VCaP (cell line): ENCODE data around the gene SLC4A4.

Experiments used
- H3K27ac ChIP-seq: fragments of 450-650 bp; 2 replicates; pipeline ENCODE4 v1.5.1; 2017
- CTCF ChIP-seq: fragments of 450-650 bp; conservative IDR thresholded peaks from 2 replicates; pipeline ENCODE4 v1.5.1; 2017; ENCODE audit warnings: mild to moderate bottlenecking, moderate library complexity

Gene SLC4A4

DNA sequence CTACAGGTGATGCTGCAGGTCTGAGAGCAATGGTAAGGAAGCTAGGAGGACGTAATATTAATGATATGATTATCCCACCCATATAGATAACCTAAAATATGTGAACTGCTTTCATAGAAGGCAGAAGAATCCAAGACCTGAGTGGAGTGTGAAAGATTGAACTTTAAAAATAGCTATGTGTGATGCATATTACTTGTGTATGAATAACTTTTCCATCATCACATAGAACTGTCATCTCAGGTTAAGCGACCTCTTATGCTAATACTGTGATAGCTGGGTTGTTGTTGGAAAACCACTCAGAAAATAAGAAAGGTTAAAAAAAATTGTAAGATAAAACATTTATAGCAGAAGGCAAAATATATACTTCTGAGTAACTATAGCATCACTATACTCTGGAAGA, 90.3 kb downstream of the SLC4A4 start:
- no peak for TF ChIP-seq CTCF
- no peak overlapping the region for H3K27ac ChIP-seq

DNA sequence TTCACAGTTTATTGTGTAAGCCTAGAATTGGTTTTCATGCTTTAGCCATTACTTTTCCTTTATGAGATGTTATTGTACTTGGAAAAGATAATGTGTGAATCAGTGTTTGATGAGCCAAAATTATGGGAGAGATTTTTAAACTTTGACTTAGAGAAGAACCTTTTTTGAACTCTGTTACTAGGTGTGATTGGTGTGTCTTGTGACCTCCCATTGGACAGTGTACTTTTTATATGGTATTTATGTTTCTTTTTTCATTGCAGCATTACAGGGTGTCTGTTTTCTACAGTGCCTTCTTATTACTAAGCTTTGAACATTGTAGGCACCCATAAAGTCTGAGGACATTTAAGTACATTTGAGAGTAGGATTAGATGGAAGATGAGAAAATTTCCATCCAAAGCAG, 91.1 kb downstream of the SLC4A4 start:
- no peak for TF ChIP-seq CTCF
- no peak overlapping the region for H3K27ac ChIP-seq

DNA sequence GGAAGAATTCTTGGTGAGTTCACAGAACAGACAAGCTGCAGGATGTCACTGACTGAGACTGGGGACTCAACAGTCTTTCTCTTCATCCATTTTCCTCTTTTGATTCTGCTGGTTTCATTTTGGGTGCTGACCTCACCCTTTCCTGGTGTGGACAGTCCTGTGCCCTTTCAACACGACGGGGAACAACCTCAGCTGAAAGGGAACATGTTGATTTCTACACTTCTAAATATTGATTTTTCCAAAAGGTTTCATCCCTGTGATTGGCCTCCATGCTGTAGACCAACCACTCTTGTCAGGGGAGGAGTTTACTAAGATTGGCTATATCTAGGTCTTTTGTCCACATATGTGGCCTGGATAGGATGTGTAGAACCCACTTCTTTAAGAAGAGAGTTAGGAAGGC, 91.8 kb downstream of the SLC4A4 start:
- no peak overlapping the region for H3K27ac ChIP-seq
- TF ChIP-seq CTCF, result no peak

GRCh38 chr4:71440612-71441011, 101.8 kb downstream of the SLC4A4 start:
- TF ChIP-seq CTCF, result no peak

GRCh38 chr4:71441186-71442169, 102.7 kb downstream of the SLC4A4 start:
- no peak overlapping the region for H3K27ac ChIP-seq
- no peak for TF ChIP-seq CTCF

More at GRCh38 chr4:71440612-71441011, 101.8 kb downstream of the SLC4A4 start:
- H3K27ac ChIP-seq, result no peak overlapping the region

DNA sequence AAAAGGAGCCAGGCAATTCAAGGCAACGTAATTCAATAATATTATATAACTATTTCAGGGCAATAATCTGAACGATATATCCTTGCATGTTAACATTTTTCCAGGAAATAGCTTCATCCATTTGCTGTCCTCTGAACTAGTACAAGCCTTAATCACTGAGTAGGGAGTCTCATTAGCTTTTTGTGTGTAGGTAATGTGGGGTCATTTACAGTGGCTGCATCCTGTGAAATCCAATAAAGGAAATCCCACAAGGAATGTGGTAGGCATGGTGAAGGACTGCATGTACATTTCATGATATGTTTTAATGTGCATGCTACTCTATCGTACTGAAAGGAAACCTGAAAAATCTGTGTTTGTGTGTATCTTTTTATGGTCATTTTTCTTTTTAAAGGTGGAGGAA, 103.5 kb downstream of the SLC4A4 start:
- no peak for TF ChIP-seq CTCF
- H3K27ac ChIP-seq, result no peak overlapping the region

DNA sequence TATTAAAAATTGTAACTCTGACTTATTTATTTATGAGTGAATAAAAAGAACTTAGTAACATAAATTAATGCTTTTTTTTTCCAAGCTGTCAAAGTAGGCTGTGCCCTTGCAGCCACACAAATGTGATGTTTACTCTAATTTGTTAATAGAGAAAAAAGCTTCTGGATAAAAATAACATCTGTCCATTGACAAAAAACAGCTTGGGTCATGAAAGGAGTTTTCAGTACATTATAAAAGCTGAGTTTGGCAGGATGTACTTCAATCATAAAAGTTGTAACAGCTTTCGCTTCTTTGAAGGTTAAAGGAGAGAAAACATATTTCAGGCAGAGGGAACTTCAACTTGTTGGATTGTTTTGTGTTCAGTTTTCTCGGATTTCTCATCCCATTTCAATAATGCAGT, 105.6 kb downstream of the SLC4A4 start:
- no peak for TF ChIP-seq CTCF
- no peak overlapping the region for H3K27ac ChIP-seq
